ENCODE results near the gene WIPF3.
A peak's percentile ranks its signal among the peaks of the same experiment; 100 is the strongest.

Gene WIPF3, protein sequence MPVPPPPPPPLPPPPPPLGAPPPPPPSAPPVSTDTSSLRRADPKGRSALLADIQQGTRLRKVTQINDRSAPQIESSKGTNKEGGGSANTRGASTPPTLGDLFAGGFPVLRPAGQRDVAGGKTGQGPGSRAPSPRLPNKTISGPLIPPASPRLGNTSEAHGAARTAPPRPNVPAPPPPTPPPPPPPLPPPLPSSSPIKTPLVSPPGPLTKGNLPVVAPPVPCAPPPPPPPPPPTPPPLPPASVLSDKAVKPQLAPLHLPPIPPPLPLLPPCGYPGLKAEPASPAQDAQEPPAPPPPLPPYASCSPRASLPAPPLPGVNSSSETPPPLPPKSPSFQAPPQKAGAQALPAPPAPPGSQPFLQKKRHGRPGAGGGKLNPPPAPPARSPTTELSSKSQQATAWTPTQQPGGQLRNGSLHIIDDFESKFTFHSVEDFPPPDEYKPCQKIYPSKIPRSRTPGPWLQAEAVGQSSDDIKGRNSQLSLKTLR

GRCh38 chr7:29806208-29806994 is at the start of gene WIPF3:
TSS of gene WIPF3 (plus strand) at chr7:29806508. CDS start at chr7:29834725, 28,217 bp downstream.
- Histone ChIP-seq H3K4me1 (ENCODE audit: insufficient read depth, insufficient read length) (peaks cover 2% of the 10 kb centered on the region), H3K9ac (ENCODE audit: insufficient read length, low read depth) (peak within 1 kb of the TSS; percentile 74)
- peak; percentile 44 for DNase-seq (ENCODE audit: low read depth, low spot score)

DNA sequence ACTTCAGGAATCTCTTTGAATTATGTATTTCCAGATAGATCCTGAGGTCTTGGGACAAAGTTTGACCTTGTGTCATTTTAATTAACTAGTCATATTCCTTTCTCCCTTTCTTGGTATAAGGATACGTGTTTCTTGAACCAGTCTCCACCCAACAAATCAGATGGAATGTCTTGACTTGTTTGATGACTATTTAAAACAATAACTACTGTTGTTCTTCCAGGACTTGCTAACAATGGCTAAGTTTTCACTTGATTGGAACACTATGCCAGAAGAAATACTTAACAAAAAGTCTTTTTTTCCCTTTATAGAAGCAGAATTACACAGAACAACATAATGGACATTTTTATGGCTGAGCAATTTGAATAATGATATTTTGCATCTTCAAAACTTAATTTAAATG is 43.0 kb upstream of the WIPF3 start:
- Histone ChIP-seq H3K9me3 (ENCODE audit: insufficient read depth, low read length) (no peaks in the 10 kb centered on the region), H3K4me3 (ENCODE audit: insufficient read length, low read depth) (no peak overlapping the region), H3K27me3 (ENCODE audit: insufficient read depth, insufficient read length) (no peaks in the 10 kb centered on the region), H3K36me3 (ENCODE audit: insufficient read depth, insufficient read length, low read length) (no peaks in the 10 kb centered on the region), H3K4me1 (ENCODE audit: insufficient read depth, insufficient read length) (no peaks in the 10 kb centered on the region), H3K9ac (ENCODE audit: insufficient read length, low read depth) (no peak overlapping the region)
- no peak for TF ChIP-seq YY1 (IDR thresholded peaks at IDR 0.05; ENCODE audit: insufficient read depth, insufficient read length)
- no peak for TF ChIP-seq SUZ12 (IDR thresholded peaks at IDR 0.05; ENCODE audit: extremely low read depth, insufficient read depth, insufficient read length)
- TF ChIP-seq ZNF274 (IDR thresholded peaks at IDR 0.05; ENCODE audit: low read depth, low read length) = no peak
- DNase-seq (ENCODE audit: low read depth, low spot score) = no peak

More at GRCh38 chr7:29806208-29806994, at the start of gene WIPF3:
- peaks cover 36% of the 10 kb centered on the region for H3K27me3 ChIP-seq (ENCODE audit: insufficient read depth, insufficient read length)
- peak within 1 kb of the TSS; percentile 67 for H3K4me3 ChIP-seq (ENCODE audit: insufficient read length, low read depth)
- H3K9me3 ChIP-seq (ENCODE audit: insufficient read depth, low read length) = no peaks in the 10 kb centered on the region
- no peaks in the 10 kb centered on the region for H3K36me3 ChIP-seq (ENCODE audit: insufficient read depth, insufficient read length, low read length)
- TF ChIP-seq ZNF274 (IDR thresholded peaks at IDR 0.05; ENCODE audit: low read depth, low read length) (no peak), YY1 (IDR thresholded peaks at IDR 0.05; ENCODE audit: insufficient read depth, insufficient read length) (no peak), SUZ12 (IDR thresholded peaks at IDR 0.05; ENCODE audit: extremely low read depth, insufficient read depth, insufficient read length) (no peak)

- no peaks in the 10 kb centered on the region for H3K27me3 ChIP-seq (ENCODE audit: insufficient read depth, insufficient read length)
- H3K4me3 ChIP-seq (ENCODE audit: insufficient read length, low read depth) = no peak overlapping the region
- no peaks in the 10 kb centered on the region for H3K4me1 ChIP-seq (ENCODE audit: insufficient read depth, insufficient read length)
- no peak overlapping the region for H3K9ac ChIP-seq (ENCODE audit: insufficient read length, low read depth)
- H3K9me3 ChIP-seq (ENCODE audit: insufficient read depth, low read length) = no peaks in the 10 kb centered on the region; the same call in 1 of the 2 replicates
- DNase-seq (ENCODE audit: low read depth, low spot score) = peak; percentile 44
- TF ChIP-seq SUZ12 (IDR thresholded peaks at IDR 0.05; ENCODE audit: extremely low read depth, insufficient read depth, insufficient read length) (no peak), ZNF274 (IDR thresholded peaks at IDR 0.05; ENCODE audit: low read depth, low read length) (no peak), YY1 (IDR thresholded peaks at IDR 0.05; ENCODE audit: insufficient read depth, insufficient read length) (no peak)
- H3K36me3 ChIP-seq (ENCODE audit: insufficient read depth, insufficient read length, low read length) = no peaks in the 10 kb centered on the region
These were observed 42.1 kb upstream of the WIPF3 start for GRCh38 chr7:29764227-29764626.

DNA sequence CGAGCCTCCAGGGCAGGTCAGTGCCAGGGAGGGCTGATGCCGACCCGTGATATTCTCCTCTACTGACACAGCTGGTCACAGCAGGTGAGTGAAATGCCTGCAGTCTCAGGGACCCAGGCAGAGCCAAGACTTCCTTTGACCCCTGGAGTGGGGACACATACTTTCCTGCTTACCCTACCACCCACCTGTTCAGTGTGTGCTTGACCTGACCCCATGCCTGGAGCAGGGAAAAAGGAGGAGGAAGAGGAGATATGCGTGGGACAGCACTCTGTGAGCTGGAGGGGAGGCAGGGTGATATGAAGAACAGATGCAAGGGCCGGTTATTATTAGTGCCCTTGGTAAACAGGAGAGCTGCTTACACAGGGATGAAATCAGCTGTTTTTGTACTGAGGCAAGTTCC is 40.8 kb upstream of the WIPF3 start:
- TF ChIP-seq YY1 (IDR thresholded peaks at IDR 0.05; ENCODE audit: insufficient read depth, insufficient read length) (no peak), ZNF274 (IDR thresholded peaks at IDR 0.05; ENCODE audit: low read depth, low read length) (no peak), SUZ12 (IDR thresholded peaks at IDR 0.05; ENCODE audit: extremely low read depth, insufficient read depth, insufficient read length) (no peak)
- no peaks in the 10 kb centered on the region for H3K36me3 ChIP-seq (ENCODE audit: insufficient read depth, insufficient read length, low read length)
- no peaks in the 10 kb centered on the region for H3K4me1 ChIP-seq (ENCODE audit: insufficient read depth, insufficient read length)
- no peaks in the 10 kb centered on the region; the same call in 1 of the 2 replicates for H3K9me3 ChIP-seq (ENCODE audit: insufficient read depth, low read length)
- DNase-seq (ENCODE audit: low read depth, low spot score) = no peak
- H3K9ac ChIP-seq (ENCODE audit: insufficient read length, low read depth) = no peak overlapping the region
- no peaks in the 10 kb centered on the region for H3K27me3 ChIP-seq (ENCODE audit: insufficient read depth, insufficient read length)
- H3K4me3 ChIP-seq (ENCODE audit: insufficient read length, low read depth) = no peak overlapping the region

GRCh38 chr7:29770371-29770770 is 35.9 kb upstream of the WIPF3 start:
- DNase-seq (ENCODE audit: low read depth, low spot score) = no peak
- no peaks in the 10 kb centered on the region for H3K27me3 ChIP-seq (ENCODE audit: insufficient read depth, insufficient read length)
- H3K4me3 ChIP-seq (ENCODE audit: insufficient read length, low read depth) = no peak overlapping the region
- TF ChIP-seq YY1 (IDR thresholded peaks at IDR 0.05; ENCODE audit: insufficient read depth, insufficient read length) = no peak
- TF ChIP-seq SUZ12 (IDR thresholded peaks at IDR 0.05; ENCODE audit: extremely low read depth, insufficient read depth, insufficient read length) = no peak
- no peak for TF ChIP-seq ZNF274 (IDR thresholded peaks at IDR 0.05; ENCODE audit: low read depth, low read length)
- H3K36me3 ChIP-seq (ENCODE audit: insufficient read depth, insufficient read length, low read length) = no peaks in the 10 kb centered on the region
- H3K4me1 ChIP-seq (ENCODE audit: insufficient read depth, insufficient read length) = no peaks in the 10 kb centered on the region
- H3K9me3 ChIP-seq (ENCODE audit: insufficient read depth, low read length) = no peaks in the 10 kb centered on the region; the same call in 1 of the 2 replicates
- H3K9ac ChIP-seq (ENCODE audit: insufficient read length, low read depth) = no peak overlapping the region

- no peaks in the 10 kb centered on the region; the same call in 1 of the 2 replicates for H3K9me3 ChIP-seq (ENCODE audit: insufficient read depth, low read length)
- no peak for TF ChIP-seq YY1 (IDR thresholded peaks at IDR 0.05; ENCODE audit: insufficient read depth, insufficient read length)
- TF ChIP-seq ZNF274 (IDR thresholded peaks at IDR 0.05; ENCODE audit: low read depth, low read length) = no peak
- no peak for TF ChIP-seq SUZ12 (IDR thresholded peaks at IDR 0.05; ENCODE audit: extremely low read depth, insufficient read depth, insufficient read length)
- no peaks in the 10 kb centered on the region for H3K36me3 ChIP-seq (ENCODE audit: insufficient read depth, insufficient read length, low read length)
- no peak overlapping the region for H3K4me3 ChIP-seq (ENCODE audit: insufficient read length, low read depth)
- DNase-seq (ENCODE audit: low read depth, low spot score) = no peak
- H3K4me1 ChIP-seq (ENCODE audit: insufficient read depth, insufficient read length) = no peaks in the 10 kb centered on the region
- no peak overlapping the region for H3K9ac ChIP-seq (ENCODE audit: insufficient read length, low read depth)
- no peaks in the 10 kb centered on the region for H3K27me3 ChIP-seq (ENCODE audit: insufficient read depth, insufficient read length)
These were observed 35.1 kb upstream of the WIPF3 start for GRCh38 chr7:29771081-29771816.
